Hindlimb muscle (tissue), 1 donor: ENCODE results near the gene FZD10. TPM values are rescaled to one million over a fixed set of nuclear protein-coding genes. Genes with fewer than 3 reads are reported as not detected.

Experiments
- DNase-seq: peaks from one replicate; pipeline ENCODE4 v3.0.0-alpha.2; 2013
- polyA plus RNA-seq: library from polyadenylated mRNA; unstranded; fragments of 120-200 nt; gene quantifications from one replicate; pipeline ENCODE4 v1.2.1, GENCODE V29; 2013; ENCODE audit not compliant: insufficient read length

FZD10 gene
- 26.0 TPM for polyA plus RNA-seq

- DNase-seq = peak; percentile 69
Observed at GRCh38 chr12:130162267-130162666, at the start of gene FZD10. TSS of gene FZD10 (plus strand) at chr12:130162464. CDS start at chr12:130162943, 479 bp downstream.

- DNase-seq = no peak
Observed at GRCh38 chr12:130114952-130115351, 47.3 kb upstream of the FZD10 start.

- DNase-seq = no peak
Observed at GRCh38 chr12:130115646-130116045, 46.6 kb upstream of the FZD10 start.

- no peak for DNase-seq
Observed at GRCh38 chr12:130116791-130117190, 45.5 kb upstream of the FZD10 start.

GRCh38 chr12:130117233-130117632, 45.0 kb upstream of the FZD10 start:
- no peak for DNase-seq

- DNase-seq = peak; percentile 58
Observed at GRCh38 chr12:130117701-130118100, 44.6 kb upstream of the FZD10 start.

GRCh38 chr12:130118181-130118580, 44.1 kb upstream of the FZD10 start:
- no peak for DNase-seq

- no peak for DNase-seq
Observed at GRCh38 chr12:130119241-130119861, 42.9 kb upstream of the FZD10 start.

- no peak for DNase-seq
Observed at GRCh38 chr12:130120012-130120805, 42.1 kb upstream of the FZD10 start.

GRCh38 chr12:130121226-130122000, 40.9 kb upstream of the FZD10 start:
- DNase-seq = peak; percentile 76

GRCh38 chr12:130122356-130122755, 39.9 kb upstream of the FZD10 start:
- no peak for DNase-seq

- DNase-seq = no peak
Observed at GRCh38 chr12:130124106-130124505, 38.2 kb upstream of the FZD10 start.

GRCh38 chr12:130124605-130125244, 37.5 kb upstream of the FZD10 start:
- no peak for DNase-seq

- no peak for DNase-seq
Observed at GRCh38 chr12:130126023-130126432, 36.2 kb upstream of the FZD10 start.

GRCh38 chr12:130127532-130127911, 34.7 kb upstream of the FZD10 start:
- peak; percentile 55 for DNase-seq

- DNase-seq = peak; percentile 59
Observed at GRCh38 chr12:130127912-130128789, 34.1 kb upstream of the FZD10 start.

- no peak for DNase-seq
Observed at GRCh38 chr12:130128790-130129735, 33.2 kb upstream of the FZD10 start.

GRCh38 chr12:130130346-130130745, 31.9 kb upstream of the FZD10 start:
- DNase-seq = no peak

GRCh38 chr12:130131025-130131424, 31.2 kb upstream of the FZD10 start:
- DNase-seq = no peak

- DNase-seq = no peak
Observed at GRCh38 chr12:130131801-130132200, 30.5 kb upstream of the FZD10 start.
